HG02759 (cell line): Measurements from ENCODE around the gene SPATA31D1.
"Not testable (repeated sequence)": the region's sequence is repeated elsewhere in the genome, so short reads cannot be mapped to it uniquely, and the experiment has no call there.

Source experiments
- ATAC-seq: cut with Tn5 transposase; IDR thresholded peaks from one replicate; pipeline ENCODE4 v1.9.1; 2021; ENCODE audit warnings: mild to moderate bottlenecking, moderate library complexity; ENCODE audit not compliant: unreplicated experiment

The SPATA31D1 gene

GRCh38 chr9:81988472-81988871 is at the start of gene SPATA31D1:
SPATA31D1 (plus strand) TSS chr9:81988772; CDS start chr9:81988819, 47 bp downstream.
- ATAC-seq: not testable (repeated sequence)

- not testable (repeated sequence) for ATAC-seq
These were observed 45.2 kb upstream of the SPATA31D1 start, which contains the start of gene SPATA31D3 for GRCh38 chr9:81943393-81943792. SPATA31D3 (plus strand) TSS chr9:81943500; CDS start chr9:81943586, 86 bp downstream.

- ATAC-seq: not testable (repeated sequence)
These were observed 39.9 kb upstream of the SPATA31D1 start for GRCh38 chr9:81948650-81949049.

GRCh38 chr9:81953096-81953495 is 35.5 kb upstream of the SPATA31D1 start:
- ATAC-seq: no peak

GRCh38 chr9:81955625-81956024 is 32.9 kb upstream of the SPATA31D1 start:
- ATAC-seq: no peak

- ATAC-seq: peak; percentile 52
These were observed 24.1 kb upstream of the SPATA31D1 start for GRCh38 chr9:81964218-81965171.

GRCh38 chr9:81968026-81968425 is 20.5 kb upstream of the SPATA31D1 start:
- ATAC-seq: no peak

GRCh38 chr9:81969971-81970370 is 18.6 kb upstream of the SPATA31D1 start:
- ATAC-seq: no peak

GRCh38 chr9:81971727-81972126 is 16.8 kb upstream of the SPATA31D1 start:
- ATAC-seq: no peak

GRCh38 chr9:81974764-81975163 is 13.8 kb upstream of the SPATA31D1 start:
- no peak for ATAC-seq

GRCh38 chr9:81976351-81976750 is 12.2 kb upstream of the SPATA31D1 start:
- ATAC-seq: no peak

- no peak for ATAC-seq
These were observed 9.4 kb upstream of the SPATA31D1 start for GRCh38 chr9:81979196-81979595.

- ATAC-seq: no peak
These were observed 8.0 kb upstream of the SPATA31D1 start for GRCh38 chr9:81980568-81980967.

- ATAC-seq: no peak
These were observed 6.7 kb upstream of the SPATA31D1 start for GRCh38 chr9:81981883-81982282.

GRCh38 chr9:81984928-81985327 is 3.6 kb upstream of the SPATA31D1 start:
- no peak for ATAC-seq

GRCh38 chr9:81986051-81986450 is 2.5 kb upstream of the SPATA31D1 start:
- ATAC-seq: no peak

GRCh38 chr9:81989700-81990099 is 1.1 kb downstream of the SPATA31D1 start:
- no peak for ATAC-seq

GRCh38 chr9:81993656-81994055 is 5.1 kb downstream of the SPATA31D1 start:
- no peak for ATAC-seq

- no peak for ATAC-seq
These were observed 11.2 kb downstream of the SPATA31D1 start for GRCh38 chr9:81999806-82000205.

- no peak for ATAC-seq
These were observed 22.1 kb downstream of the SPATA31D1 start for GRCh38 chr9:82010711-82011110.

GRCh38 chr9:82011133-82011532 is 22.6 kb downstream of the SPATA31D1 start:
- ATAC-seq: no peak

GRCh38 chr9:82012276-82012675 is 23.7 kb downstream of the SPATA31D1 start:
- no peak for ATAC-seq
